ENCODE data around the gene NPAS3.

Gene NPAS3

DNA sequence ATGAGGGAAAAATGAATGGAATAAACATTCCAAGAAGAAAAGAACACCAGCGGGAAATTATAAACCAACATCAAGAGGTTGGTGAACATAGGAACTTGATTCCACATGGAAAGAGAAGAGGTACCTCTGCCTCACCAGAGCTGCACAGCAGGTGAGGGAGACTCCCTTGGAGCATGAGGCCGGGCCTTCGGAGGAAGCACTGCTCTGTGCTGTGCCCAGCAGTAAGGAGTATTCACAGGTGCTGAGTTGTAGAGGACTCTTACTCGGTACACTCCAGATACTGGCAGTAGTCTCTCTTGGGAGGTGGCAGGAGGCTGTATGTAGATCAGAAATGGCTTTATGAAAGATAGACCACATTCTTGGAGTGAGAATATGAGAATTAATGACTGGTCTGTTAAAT is 76.0 kb downstream of the NPAS3 start:
- TF ChIP-seq GATA2 (IDR thresholded peaks at IDR 0.05; ENCODE audit: low read depth, low read length) (no peak), GATA3 (IDR thresholded peaks at IDR 0.05; ENCODE audit: low read depth, low read length) (no peak)

DNA sequence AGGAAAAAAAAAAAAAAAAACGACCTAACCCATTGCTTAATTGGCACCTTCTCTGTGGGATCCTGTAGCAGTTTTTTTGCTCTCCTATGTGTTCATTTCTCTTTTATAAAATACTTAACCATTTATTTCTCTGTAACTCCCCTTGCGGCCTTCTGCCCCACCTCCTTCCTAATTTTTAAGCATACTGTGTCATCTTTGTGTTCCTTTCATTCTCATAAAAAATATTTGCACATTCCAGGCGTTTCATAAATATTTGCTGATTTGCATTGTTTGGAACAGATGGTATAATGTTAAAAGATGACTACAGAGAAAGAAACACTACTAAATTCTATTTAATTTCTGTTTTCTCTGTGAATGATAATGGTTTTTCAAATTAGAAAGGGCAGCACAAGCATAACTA is 77.9 kb downstream of the NPAS3 start:
- TF ChIP-seq GATA2 (IDR thresholded peaks at IDR 0.05; ENCODE audit: low read depth, low read length): no peak
- no peak for TF ChIP-seq GATA3 (IDR thresholded peaks at IDR 0.05; ENCODE audit: low read depth, low read length)

DNA sequence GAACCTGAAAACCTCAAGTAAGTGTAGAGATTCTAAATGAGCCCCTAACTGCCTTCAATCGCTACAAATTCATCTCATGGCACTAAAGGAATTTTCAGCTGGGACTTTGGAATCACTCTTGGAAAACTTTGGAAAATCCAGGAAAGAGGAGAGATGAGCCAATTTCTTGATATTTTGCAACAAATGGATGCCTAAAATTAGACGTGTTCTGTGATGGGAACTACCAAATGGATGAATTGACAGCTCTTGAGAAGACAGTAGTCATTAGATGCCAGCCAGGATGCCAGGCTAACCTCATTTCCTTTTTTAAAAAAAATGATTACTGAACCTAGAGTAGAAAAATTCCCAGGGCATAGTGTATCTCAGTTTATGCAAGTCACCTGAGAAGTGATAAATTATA is 78.3 kb downstream of the NPAS3 start:
- TF ChIP-seq GATA3 (IDR thresholded peaks at IDR 0.05; ENCODE audit: low read depth, low read length): no peak

DNA sequence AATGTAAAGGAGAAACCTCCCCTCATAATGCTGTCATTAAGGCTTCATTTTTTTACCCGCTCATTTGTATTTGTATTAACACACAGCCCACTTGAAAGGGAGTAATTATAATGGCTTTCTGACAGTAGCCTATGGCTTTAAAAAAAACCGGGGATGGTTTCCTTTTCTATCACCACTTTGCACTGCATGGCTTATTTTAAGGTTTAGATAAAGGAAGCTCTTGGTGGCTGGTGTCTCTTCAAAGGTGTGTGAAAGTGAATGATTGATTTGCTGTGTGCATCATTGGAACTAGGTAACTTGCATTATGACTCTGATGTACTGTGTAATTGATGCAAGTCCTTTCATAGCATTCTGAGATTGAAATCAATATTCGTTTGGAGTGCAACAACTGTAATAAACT is 80.7 kb downstream of the NPAS3 start:
- TF ChIP-seq GATA3 (IDR thresholded peaks at IDR 0.05; ENCODE audit: low read depth, low read length): no peak
- TF ChIP-seq GATA2 (IDR thresholded peaks at IDR 0.05; ENCODE audit: low read depth, low read length): no peak

DNA sequence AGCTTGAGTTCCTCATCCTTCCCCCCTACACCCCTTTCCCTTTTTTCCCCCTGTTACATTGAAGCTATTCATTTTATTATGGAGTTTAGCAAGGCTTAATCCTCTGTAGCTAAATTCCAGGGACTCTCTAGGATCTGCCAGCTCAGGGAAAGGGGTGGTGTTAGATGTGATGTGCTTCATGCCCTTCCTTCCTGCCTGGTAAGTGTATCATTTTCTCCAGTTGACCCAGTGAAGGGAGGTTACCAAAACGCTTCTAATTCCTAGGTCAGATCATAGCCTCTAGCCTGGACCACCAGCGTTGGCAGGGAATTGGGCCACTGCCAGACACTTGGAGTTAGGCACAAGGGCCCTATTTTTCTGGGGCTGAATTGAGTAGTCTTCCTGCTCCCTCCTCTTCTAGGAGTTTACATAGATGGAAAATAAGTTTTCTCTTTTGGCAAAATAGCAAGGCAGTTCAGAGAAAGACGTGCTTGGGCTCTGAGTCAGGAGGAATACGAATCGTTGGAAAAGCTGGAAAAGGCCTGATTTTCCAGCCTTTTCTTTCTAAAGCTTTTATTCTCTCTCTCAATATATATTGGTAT is 88.3 kb downstream of the NPAS3 start:
- TF ChIP-seq GATA2 (IDR thresholded peaks at IDR 0.05; ENCODE audit: low read depth, low read length): no peak
- no peak for TF ChIP-seq GATA3 (IDR thresholded peaks at IDR 0.05; ENCODE audit: low read depth, low read length)

DNA sequence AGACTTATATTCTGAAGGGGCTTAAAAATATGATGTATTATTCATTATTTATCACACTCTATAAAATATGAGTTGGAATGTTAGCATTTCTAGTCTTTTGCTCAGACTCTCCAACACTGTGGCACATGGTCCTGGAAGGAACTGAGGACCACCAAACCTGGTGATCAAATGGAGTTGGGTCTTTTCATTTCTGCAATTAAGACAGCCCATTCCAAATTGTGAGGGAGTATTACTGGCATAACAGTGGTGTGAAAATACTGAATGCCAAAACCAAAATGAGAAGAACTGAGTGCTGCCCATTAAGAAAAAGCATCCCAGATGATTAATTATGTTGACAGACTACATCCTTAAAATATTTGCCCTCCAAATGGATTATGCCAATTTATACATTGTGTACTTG is 90.8 kb downstream of the NPAS3 start:
- no peak for TF ChIP-seq GATA2 (IDR thresholded peaks at IDR 0.05; ENCODE audit: low read depth, low read length)
- no peak for TF ChIP-seq GATA3 (IDR thresholded peaks at IDR 0.05; ENCODE audit: low read depth, low read length)

DNA sequence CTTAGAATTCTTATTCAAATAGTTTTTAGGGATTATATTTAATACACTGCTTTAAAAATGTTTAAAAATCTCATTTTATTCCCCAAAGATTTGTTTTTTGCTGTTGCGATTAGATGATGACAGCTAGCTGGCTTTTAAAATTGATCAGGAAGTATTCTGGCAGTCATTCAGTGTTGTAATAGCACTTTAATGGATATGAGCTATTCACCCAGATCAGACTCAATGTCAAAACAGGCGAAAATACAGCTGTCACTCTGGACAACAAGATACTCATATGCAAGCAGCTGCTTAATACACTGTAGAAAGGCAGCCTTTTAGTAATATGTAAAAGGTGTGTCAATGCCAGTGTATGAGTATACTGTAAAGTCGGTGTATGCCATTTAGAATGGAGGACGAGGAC is 91.7 kb downstream of the NPAS3 start:
- TF ChIP-seq GATA3 (IDR thresholded peaks at IDR 0.05; ENCODE audit: low read depth, low read length): no peak
- TF ChIP-seq GATA2 (IDR thresholded peaks at IDR 0.05; ENCODE audit: low read depth, low read length): no peak

DNA sequence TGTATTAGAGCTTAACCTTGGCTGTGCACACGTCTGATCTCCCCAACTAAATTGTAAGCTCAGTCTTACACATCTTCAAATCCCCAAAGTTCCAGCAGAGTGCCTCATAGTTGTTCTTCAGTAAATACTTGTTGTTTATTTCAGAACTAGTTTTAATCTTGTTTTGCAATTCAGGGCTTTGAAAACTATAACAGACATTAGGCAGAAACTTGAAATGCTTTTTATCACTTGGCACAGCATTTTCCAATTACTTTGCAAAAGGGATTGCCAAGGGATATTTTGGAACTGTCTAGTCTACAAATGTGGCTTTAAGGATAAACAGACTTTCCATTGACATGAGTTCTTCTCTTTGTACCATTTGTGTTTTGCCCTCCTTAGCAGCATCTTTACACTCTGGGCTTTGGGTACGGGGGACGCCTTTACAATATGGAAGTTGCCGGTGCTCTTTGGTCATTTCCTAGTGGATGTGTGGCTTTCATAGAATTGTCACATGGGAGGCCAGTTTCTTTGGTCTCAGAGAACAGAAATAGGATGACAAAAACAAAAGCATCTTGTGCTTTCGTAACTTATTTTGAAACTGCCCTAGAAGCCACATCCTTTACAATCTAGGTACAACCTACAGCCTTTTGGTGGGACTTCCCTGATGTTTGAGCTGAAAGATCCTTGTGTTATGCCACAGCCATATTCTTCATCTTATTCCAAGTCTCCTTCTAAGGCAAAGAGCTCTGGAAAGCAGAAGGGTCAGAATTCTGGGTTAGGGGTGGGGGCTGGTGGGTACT is 96.9 kb downstream of the NPAS3 start:
- TF ChIP-seq GATA3 (IDR thresholded peaks at IDR 0.05; ENCODE audit: low read depth, low read length): no peak
- TF ChIP-seq GATA2 (IDR thresholded peaks at IDR 0.05; ENCODE audit: low read depth, low read length): no peak

DNA sequence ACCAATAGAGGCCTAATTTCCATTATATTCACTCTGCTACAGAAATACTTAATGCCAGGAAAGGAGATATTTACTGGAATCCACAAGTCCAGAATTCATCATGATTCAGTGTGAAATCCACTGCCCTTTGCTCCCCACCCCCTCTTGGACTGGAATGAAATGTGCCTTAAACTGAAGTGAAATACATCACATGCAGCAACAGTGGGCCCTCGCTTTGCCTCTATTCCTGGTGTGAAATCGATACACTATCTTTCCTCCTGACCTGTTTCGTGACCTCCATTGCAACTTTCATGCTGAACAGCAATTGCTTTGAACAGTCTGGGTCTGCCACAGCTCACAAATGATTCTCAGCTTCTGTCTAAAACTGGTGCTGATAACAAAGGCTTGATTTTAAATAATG is 100.6 kb downstream of the NPAS3 start:
- TF ChIP-seq GATA2 (IDR thresholded peaks at IDR 0.05; ENCODE audit: low read depth, low read length): no peak
- no peak for TF ChIP-seq GATA3 (IDR thresholded peaks at IDR 0.05; ENCODE audit: low read depth, low read length)

DNA sequence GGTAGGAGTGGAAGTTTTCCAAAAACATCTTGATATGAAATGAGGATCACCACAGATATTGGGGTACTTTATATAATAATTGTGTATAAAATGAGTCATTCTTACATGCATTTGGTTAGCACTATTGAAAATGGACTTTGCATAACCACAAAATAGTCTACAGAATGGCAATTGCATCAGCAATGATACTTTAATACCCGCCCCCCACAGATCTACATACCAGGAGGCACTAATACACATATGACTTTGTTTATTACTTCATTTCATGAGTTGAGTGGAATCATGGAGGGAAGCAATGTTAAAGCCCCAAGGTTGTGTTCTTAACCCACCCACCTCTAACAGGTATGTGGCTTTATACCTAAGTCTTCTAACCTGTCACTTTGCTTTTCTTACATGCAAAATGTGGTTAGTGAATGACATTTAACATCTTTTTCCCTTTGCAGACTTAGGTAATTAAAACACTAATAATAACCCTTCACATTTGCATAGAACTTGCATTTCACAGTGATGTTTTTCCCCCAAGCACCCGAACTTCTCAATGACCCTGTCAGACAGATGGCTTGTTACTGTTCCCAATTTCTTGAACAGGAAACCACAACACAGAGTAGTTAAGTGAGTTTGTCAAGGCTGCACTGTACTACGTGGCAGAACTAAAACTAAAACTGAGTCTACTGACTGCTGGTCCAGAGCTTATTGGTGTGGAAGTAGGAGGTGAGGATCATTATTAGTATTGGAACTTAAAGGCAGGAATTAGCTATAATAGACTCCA is 101.9 kb downstream of the NPAS3 start:
- TF ChIP-seq GATA3 (IDR thresholded peaks at IDR 0.05; ENCODE audit: low read depth, low read length) (no peak), GATA2 (IDR thresholded peaks at IDR 0.05; ENCODE audit: low read depth, low read length) (no peak)

DNA sequence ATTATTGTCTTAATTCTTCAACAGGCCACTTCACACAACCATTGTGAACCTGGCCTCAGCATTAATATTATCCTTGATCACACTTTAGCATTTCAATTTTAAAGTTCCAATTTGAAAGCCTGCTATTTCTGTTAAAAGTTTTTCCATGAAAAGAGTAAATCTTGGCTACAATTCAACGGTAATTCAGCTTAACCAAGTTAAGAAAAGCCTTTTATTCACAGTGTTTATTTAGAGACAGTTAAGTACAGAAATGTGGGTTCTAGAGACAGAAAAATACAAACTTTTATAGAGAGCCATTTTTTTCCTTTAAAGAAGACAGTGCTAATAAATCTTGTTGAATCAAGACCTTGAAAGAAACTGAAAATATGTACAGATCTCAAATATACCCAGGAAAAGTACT is 103.9 kb downstream of the NPAS3 start:
- no peak for TF ChIP-seq GATA2 (IDR thresholded peaks at IDR 0.05; ENCODE audit: low read depth, low read length)
- no peak for TF ChIP-seq GATA3 (IDR thresholded peaks at IDR 0.05; ENCODE audit: low read depth, low read length)

DNA sequence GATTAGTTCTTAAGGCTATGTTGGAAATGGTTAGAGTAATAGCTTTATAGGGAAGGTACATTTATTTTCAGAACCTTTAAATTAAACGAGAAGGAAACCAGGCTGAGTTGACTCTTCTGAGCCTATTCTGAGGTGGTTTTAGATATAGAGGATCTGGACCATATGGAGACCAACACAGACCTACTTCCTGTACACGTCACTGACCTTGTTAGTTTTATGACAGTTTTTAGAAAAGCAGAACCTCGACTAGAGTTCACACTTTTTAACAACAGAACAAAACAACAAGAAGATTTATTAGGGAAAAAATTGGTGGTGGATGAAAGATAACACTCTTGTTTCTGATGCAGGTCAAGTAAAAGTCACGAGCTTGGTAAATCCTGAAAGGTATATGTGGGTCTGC is 107.1 kb downstream of the NPAS3 start:
- no peak for TF ChIP-seq GATA3 (IDR thresholded peaks at IDR 0.05; ENCODE audit: low read depth, low read length)
- TF ChIP-seq GATA2 (IDR thresholded peaks at IDR 0.05; ENCODE audit: low read depth, low read length): no peak

DNA sequence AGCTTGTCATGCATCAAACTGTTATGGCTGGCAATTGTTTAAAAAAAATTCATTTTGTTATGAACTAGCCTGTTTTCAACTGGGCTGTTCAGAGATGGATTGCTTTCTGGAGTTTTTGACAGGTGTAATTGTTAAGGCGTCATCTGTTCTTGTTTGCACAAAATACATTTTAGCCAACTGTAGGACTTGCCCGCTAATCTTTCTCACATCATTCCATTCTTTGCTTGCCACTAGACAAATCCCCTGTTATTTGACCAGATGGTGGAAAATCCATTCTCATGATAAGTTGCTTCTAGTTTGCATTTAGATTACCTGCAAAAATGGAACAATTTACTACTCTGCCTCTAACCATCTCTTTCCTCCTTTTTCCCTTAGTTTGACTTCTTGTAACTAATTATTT is 114.3 kb downstream of the NPAS3 start:
- TF ChIP-seq GATA3 (IDR thresholded peaks at IDR 0.05; ENCODE audit: low read depth, low read length) (no peak), GATA2 (IDR thresholded peaks at IDR 0.05; ENCODE audit: low read depth, low read length) (no peak)

DNA sequence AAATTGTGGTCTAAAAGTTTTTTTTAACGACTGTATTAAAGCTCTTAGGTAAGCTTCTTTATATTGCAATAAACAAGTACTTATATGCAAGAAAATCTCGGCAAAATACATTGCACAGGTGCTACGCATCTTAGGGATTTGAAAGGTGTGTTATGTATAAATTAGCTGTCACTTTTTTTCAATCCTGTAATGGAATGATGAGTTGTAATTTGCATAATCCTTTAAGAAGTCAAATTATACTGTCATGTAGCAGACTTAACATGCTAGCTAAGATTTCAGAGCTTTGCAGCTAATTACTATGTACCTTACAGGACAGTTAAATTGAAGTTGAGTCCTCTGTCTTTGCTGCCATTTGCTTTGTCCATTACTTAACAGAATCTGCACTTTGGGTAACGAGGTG is 117.5 kb downstream of the NPAS3 start:
- TF ChIP-seq GATA2 (IDR thresholded peaks at IDR 0.05; ENCODE audit: low read depth, low read length) (no peak), GATA3 (IDR thresholded peaks at IDR 0.05; ENCODE audit: low read depth, low read length) (no peak)

DNA sequence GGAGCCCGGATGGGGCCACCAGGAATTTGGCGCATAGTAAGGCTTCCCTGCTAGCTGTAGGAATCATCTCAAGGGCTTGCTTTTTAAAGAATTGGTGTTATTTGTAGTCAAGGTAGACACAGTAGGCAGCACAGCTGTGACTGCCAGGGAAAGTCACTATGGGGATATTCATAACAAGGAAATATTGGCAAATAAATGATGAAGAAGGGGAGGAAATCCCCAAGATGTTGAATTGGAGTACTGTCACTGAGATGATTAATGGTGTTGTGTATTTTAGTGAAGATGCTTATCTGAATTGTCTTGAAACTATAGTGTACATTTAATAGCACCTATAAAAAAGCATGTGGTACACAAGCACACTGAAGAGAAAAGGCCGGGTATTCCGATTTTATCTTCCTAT is 118.9 kb downstream of the NPAS3 start:
- TF ChIP-seq GATA3 (IDR thresholded peaks at IDR 0.05; ENCODE audit: low read depth, low read length) (no peak), GATA2 (IDR thresholded peaks at IDR 0.05; ENCODE audit: low read depth, low read length) (no peak)
